Mesendoderm (in vitro differentiated cells): ENCODE measurements around the gene MTCH1.

Experiments
- DNase-seq: peaks from one replicate; pipeline ENCODE4 v3.0.0; 2013
- H2AK5ac ChIP-seq: 2 replicates; pipeline ENCODE4 v1.6.1; 2013; ENCODE audit warnings: low read length, inconsistent platforms
- H2BK120ac ChIP-seq: 2 replicates; pipeline ENCODE4 v1.6.1; 2013; ENCODE audit warnings: low read depth, mild to moderate bottlenecking, low read length, moderate library complexity, mixed read lengths
- H2BK15ac ChIP-seq: replicated peaks from 2 replicates; pipeline ENCODE4 v1.6.1; 2013; ENCODE audit warnings: low read depth, mild to moderate bottlenecking, moderate library complexity
- H2BK5ac ChIP-seq: 2 replicates; pipeline ENCODE4 v1.6.1; 2013; ENCODE audit warnings: low read length, inconsistent platforms
- H3K18ac ChIP-seq: 2 replicates; pipeline ENCODE4 v1.6.1; 2013; ENCODE audit warnings: mild to moderate bottlenecking, low read length, mixed read lengths
- H3K23ac ChIP-seq: one replicate; pipeline ENCODE4 v1.6.1; 2013; ENCODE audit warnings: low read length
- H3K27ac ChIP-seq: 2 replicates; pipeline ENCODE4 v1.5.1; 2013; ENCODE audit warnings: low read depth, mild to moderate bottlenecking, inconsistent platforms, low read length, moderate library complexity
- H3K27me3 ChIP-seq: 2 replicates; pipeline ENCODE4 v1.6.1; 2013; ENCODE audit warnings: low read length, control low read depth, mild to moderate bottlenecking, inconsistent platforms; ENCODE audit not compliant: insufficient read depth, poor library complexity
- H3K36me3 ChIP-seq: 2 replicates; pipeline ENCODE4 v1.6.1; 2013; ENCODE audit warnings: low read length, inconsistent platforms; ENCODE audit not compliant: control insufficient read depth, insufficient read depth
- H3K4ac ChIP-seq: one replicate; pipeline ENCODE4 v1.6.1; 2013; ENCODE audit warnings: low read depth, mild to moderate bottlenecking, low read length, moderate library complexity
- H3K4me1 ChIP-seq: 2 replicates; pipeline ENCODE4 v1.6.1; 2013; ENCODE audit warnings: low read depth, low read length, inconsistent platforms; ENCODE audit not compliant: control insufficient read depth
- H3K4me2 ChIP-seq: 2 replicates; pipeline ENCODE4 v1.6.1; 2013; ENCODE audit warnings: low read length
- H3K4me3 ChIP-seq: 2 replicates; pipeline ENCODE4 v1.5.1; 2013; ENCODE audit warnings: mild to moderate bottlenecking, low read length
- H3K56ac ChIP-seq: one replicate; pipeline ENCODE4 v1.6.1; 2013; ENCODE audit warnings: low read length
- H3K79me1 ChIP-seq: 2 replicates; pipeline ENCODE4 v1.6.1; 2013; ENCODE audit warnings: low read length, inconsistent platforms
- H3K79me2 ChIP-seq: 2 replicates; pipeline ENCODE4 v1.6.1; 2013; ENCODE audit warnings: mild to moderate bottlenecking, low read length; ENCODE audit not compliant: control insufficient read depth, insufficient read depth
- H3K9ac ChIP-seq: 2 replicates; pipeline ENCODE4 v1.6.1; 2013; ENCODE audit warnings: low read length, inconsistent platforms
- H4K5ac ChIP-seq: one replicate; pipeline ENCODE4 v1.6.1; 2013; ENCODE audit warnings: low read length
- H4K8ac ChIP-seq: one replicate; pipeline ENCODE4 v1.6.1; 2013; ENCODE audit warnings: low read depth, mild to moderate bottlenecking, control low read depth, low read length, moderate library complexity
- WGBS: extraction: QIAGEN DNeasy Blood & Tissue Kit; methylation state at CpG from one replicate; pipeline ENCODE4 v1.1.7; 2013; ENCODE audit warnings: low lambda C conversion rate, missing lambda C conversion rate; ENCODE audit not compliant: insufficient coverage; ENCODE audit errors: extremely low coverage; 5-methylcytosine and 5-hydroxymethylcytosine counted together

The MTCH1 gene

GRCh38 chr6:37013516-37014491 lies 27.8 kb upstream of the MTCH1 start:
- no CpG with 5 or more reads among the region's 21 CpGs for WGBS
- no peak overlapping the region for H3K18ac ChIP-seq
- DNase-seq = no peak
- no peak overlapping the region for H3K23ac ChIP-seq
- H3K9ac ChIP-seq = no peak overlapping the region
- H3K79me2 ChIP-seq = no peaks in the 10 kb centered on the region
- H3K4me3 ChIP-seq = no peak overlapping the region
- no peak overlapping the region for H2AK5ac ChIP-seq
- H3K36me3 ChIP-seq = no peaks in the 10 kb centered on the region
- no peaks in the 10 kb centered on the region for H3K4me1 ChIP-seq
- no peaks in the 10 kb centered on the region for H3K27me3 ChIP-seq
- no peak overlapping the region for H4K8ac ChIP-seq
- no peaks in the 10 kb centered on the region for H3K79me1 ChIP-seq
- no peak overlapping the region for H3K4me2 ChIP-seq
- H2BK5ac ChIP-seq = no peak overlapping the region
- H3K4ac ChIP-seq = no peak overlapping the region
- no peak overlapping the region for H2BK15ac ChIP-seq
- no peak overlapping the region for H3K56ac ChIP-seq
- H4K5ac ChIP-seq = no peak overlapping the region
- no peak overlapping the region for H2BK120ac ChIP-seq
- H3K27ac ChIP-seq = no peak overlapping the region

GRCh38 chr6:37011656-37012378 lies 25.8 kb upstream of the MTCH1 start:
- no peak overlapping the region for H3K4me2 ChIP-seq
- H3K79me2 ChIP-seq = no peaks in the 10 kb centered on the region
- no peak overlapping the region for H4K5ac ChIP-seq
- no peak for DNase-seq
- H3K27ac ChIP-seq = no peak overlapping the region
- no peak overlapping the region for H3K4ac ChIP-seq
- no peak overlapping the region for H2AK5ac ChIP-seq
- H2BK15ac ChIP-seq = no peak overlapping the region
- no peaks in the 10 kb centered on the region for H3K79me1 ChIP-seq
- H3K18ac ChIP-seq = no peak overlapping the region
- no peaks in the 10 kb centered on the region for H3K27me3 ChIP-seq
- H3K4me1 ChIP-seq = no peaks in the 10 kb centered on the region
- no CpG with 5 or more reads among the region's 11 CpGs for WGBS
- no peak overlapping the region for H4K8ac ChIP-seq
- no peaks in the 10 kb centered on the region for H3K36me3 ChIP-seq
- H3K56ac ChIP-seq = no peak overlapping the region
- no peak overlapping the region for H3K4me3 ChIP-seq
- no peak overlapping the region for H3K23ac ChIP-seq
- H3K9ac ChIP-seq = no peak overlapping the region
- no peak overlapping the region for H2BK5ac ChIP-seq
- no peak overlapping the region for H2BK120ac ChIP-seq

- no peak overlapping the region for H2BK120ac ChIP-seq
- no peak overlapping the region for H3K9ac ChIP-seq
- no peak overlapping the region for H3K27ac ChIP-seq
- no peaks in the 10 kb centered on the region for H3K79me2 ChIP-seq
- no peak overlapping the region for H3K56ac ChIP-seq
- H3K18ac ChIP-seq = no peak overlapping the region
- no peak overlapping the region for H2AK5ac ChIP-seq
- H2BK5ac ChIP-seq = no peak overlapping the region
- no peaks in the 10 kb centered on the region for H3K36me3 ChIP-seq
- H2BK15ac ChIP-seq = no peak overlapping the region
- H3K23ac ChIP-seq = no peak overlapping the region
- H3K27me3 ChIP-seq = no peaks in the 10 kb centered on the region
- H4K8ac ChIP-seq = no peak overlapping the region
- no CpG with 5 or more reads among the region's 10 CpGs for WGBS
- DNase-seq = no peak
- H4K5ac ChIP-seq = no peak overlapping the region
- no peak overlapping the region for H3K4ac ChIP-seq
- H3K79me1 ChIP-seq = no peaks in the 10 kb centered on the region
- no peaks in the 10 kb centered on the region for H3K4me1 ChIP-seq
- no peak overlapping the region for H3K4me3 ChIP-seq
- H3K4me2 ChIP-seq = no peak overlapping the region
Measured at GRCh38 chr6:37010402-37010892, 24.5 kb upstream of the MTCH1 start.

GRCh38 chr6:37008484-37009465 lies 22.8 kb upstream of the MTCH1 start:
- no peaks in the 10 kb centered on the region for H3K79me2 ChIP-seq
- WGBS = no CpG with 5 or more reads among the region's 15 CpGs

GRCh38 chr6:37007340-37008043 lies 21.5 kb upstream of the MTCH1 start:
- no peak overlapping the region for H3K9ac ChIP-seq
- H3K4me3 ChIP-seq = no peak overlapping the region
- no peak overlapping the region for H2BK15ac ChIP-seq
- no peak overlapping the region for H3K56ac ChIP-seq
- no peak overlapping the region for H3K18ac ChIP-seq
- H3K79me2 ChIP-seq = no peaks in the 10 kb centered on the region
- WGBS = no CpG with 5 or more reads among the region's 12 CpGs
- H3K4me2 ChIP-seq = no peak overlapping the region
- H3K27ac ChIP-seq = no peak overlapping the region
- no peak overlapping the region for H4K5ac ChIP-seq
- no peak overlapping the region for H2BK120ac ChIP-seq
- no peak overlapping the region for H2AK5ac ChIP-seq
- H3K27me3 ChIP-seq = no peaks in the 10 kb centered on the region
- H3K4ac ChIP-seq = no peak overlapping the region
- no peak overlapping the region for H4K8ac ChIP-seq
- no peak overlapping the region for H2BK5ac ChIP-seq
- no peaks in the 10 kb centered on the region for H3K79me1 ChIP-seq
- H3K36me3 ChIP-seq = no peaks in the 10 kb centered on the region
- H3K4me1 ChIP-seq = no peaks in the 10 kb centered on the region
- H3K23ac ChIP-seq = no peak overlapping the region
- no peak for DNase-seq

More at GRCh38 chr6:37008484-37009465, 22.8 kb upstream of the MTCH1 start:
- Histone ChIP-seq H3K9ac (no peak overlapping the region), H3K27ac (no peak overlapping the region), H2BK5ac (no peak overlapping the region), H2BK15ac (no peak overlapping the region), H3K18ac (no peak overlapping the region), H3K4me3 (no peak overlapping the region), H2BK120ac (no peak overlapping the region), H2AK5ac (no peak overlapping the region), H3K4ac (no peak overlapping the region), H3K4me1 (no peaks in the 10 kb centered on the region), H3K27me3 (no peaks in the 10 kb centered on the region), H4K5ac (no peak overlapping the region), H3K56ac (no peak overlapping the region), H3K4me2 (no peak overlapping the region), H4K8ac (no peak overlapping the region), H3K79me1 (no peaks in the 10 kb centered on the region), H3K36me3 (no peaks in the 10 kb centered on the region), H3K23ac (no peak overlapping the region)
- DNase-seq = no peak
